ENCODE data around the gene TNS3. TPM values are rescaled to one million over a fixed set of nuclear protein-coding genes. Genes with fewer than 3 reads are reported as not detected.

Gene TNS3
- total and polyA plus RNA-seq, 2 experiments from 2014 or later = 2.7 to 5.7 TPM

DNA sequence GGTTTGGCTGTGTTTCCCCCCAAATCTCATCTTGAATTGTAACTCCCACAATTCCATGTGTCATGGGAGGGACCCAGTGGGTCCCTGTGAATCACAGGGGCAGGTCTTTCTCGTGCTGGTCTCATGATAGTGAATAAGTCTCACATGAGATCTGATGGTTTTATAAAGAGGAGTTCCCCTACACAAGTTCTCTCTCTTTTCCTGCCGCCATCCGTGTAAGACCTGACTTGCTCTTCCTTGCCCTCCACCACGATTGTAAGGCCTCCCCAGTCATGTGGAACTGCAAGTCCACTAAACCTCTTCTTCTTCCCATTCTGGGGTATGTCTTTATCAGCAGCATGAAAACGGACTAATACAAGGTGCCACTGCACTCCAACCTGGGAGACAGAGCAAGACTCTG, 329.2 kb downstream of the TNS3 start:
- TF ChIP-seq, protein P1, sequence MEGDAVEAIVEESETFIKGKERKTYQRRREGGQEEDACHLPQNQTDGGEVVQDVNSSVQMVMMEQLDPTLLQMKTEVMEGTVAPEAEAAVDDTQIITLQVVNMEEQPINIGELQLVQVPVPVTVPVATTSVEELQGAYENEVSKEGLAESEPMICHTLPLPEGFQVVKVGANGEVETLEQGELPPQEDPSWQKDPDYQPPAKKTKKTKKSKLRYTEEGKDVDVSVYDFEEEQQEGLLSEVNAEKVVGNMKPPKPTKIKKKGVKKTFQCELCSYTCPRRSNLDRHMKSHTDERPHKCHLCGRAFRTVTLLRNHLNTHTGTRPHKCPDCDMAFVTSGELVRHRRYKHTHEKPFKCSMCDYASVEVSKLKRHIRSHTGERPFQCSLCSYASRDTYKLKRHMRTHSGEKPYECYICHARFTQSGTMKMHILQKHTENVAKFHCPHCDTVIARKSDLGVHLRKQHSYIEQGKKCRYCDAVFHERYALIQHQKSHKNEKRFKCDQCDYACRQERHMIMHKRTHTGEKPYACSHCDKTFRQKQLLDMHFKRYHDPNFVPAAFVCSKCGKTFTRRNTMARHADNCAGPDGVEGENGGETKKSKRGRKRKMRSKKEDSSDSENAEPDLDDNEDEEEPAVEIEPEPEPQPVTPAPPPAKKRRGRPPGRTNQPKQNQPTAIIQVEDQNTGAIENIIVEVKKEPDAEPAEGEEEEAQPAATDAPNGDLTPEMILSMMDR (IDR thresholded peaks at IDR 0.05; ENCODE audit: low read depth, low read length) = no peak
- Histone ChIP-seq H3K4me1 (ENCODE audit: low read depth) (no peaks in the 10 kb centered on the region), H3K9me3 (ENCODE audit: low read depth) (no peaks in the 10 kb centered on the region), H3K36me3 (no peaks in the 10 kb centered on the region), H3K4me3 (no peak overlapping the region), H3K27me3 (no peaks in the 10 kb centered on the region), H3K27ac (no peak overlapping the region)
- no peak for DNase-seq (ENCODE audit: low read depth in 1 of 2, low spot score in 1 of 2)

DNA sequence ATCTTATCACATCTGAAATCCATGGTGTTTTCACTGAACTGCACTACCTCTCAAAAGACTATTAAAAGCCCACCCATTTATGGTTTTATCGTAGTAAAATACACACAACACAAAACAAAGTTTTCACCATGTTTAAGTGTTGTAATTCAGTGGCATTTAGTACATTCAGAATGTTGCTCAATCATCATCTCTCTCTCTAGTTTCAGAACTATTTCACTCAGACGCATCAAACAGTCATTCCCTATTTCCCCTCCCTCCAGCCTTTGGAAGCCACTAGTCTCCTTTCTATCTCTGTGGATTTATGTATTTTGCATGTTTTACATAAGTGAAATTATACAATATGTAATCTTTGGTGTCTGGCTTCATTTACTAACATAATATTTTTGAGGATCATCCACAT, 332.6 kb downstream of the TNS3 start:
- Histone ChIP-seq H3K36me3 (no peaks in the 10 kb centered on the region), H3K9me3 (ENCODE audit: low read depth) (no peaks in the 10 kb centered on the region), H3K4me1 (ENCODE audit: low read depth) (no peaks in the 10 kb centered on the region), H3K27me3 (no peaks in the 10 kb centered on the region), H3K27ac (no peak overlapping the region), H3K4me3 (no peak overlapping the region)
- TF ChIP-seq, protein P1 (IDR thresholded peaks at IDR 0.05; ENCODE audit: low read depth, low read length) = no peak
- peak in 1 of 2 donors; percentile 39 for DNase-seq (ENCODE audit: low read depth in 1 of 2, low spot score in 1 of 2)

DNA sequence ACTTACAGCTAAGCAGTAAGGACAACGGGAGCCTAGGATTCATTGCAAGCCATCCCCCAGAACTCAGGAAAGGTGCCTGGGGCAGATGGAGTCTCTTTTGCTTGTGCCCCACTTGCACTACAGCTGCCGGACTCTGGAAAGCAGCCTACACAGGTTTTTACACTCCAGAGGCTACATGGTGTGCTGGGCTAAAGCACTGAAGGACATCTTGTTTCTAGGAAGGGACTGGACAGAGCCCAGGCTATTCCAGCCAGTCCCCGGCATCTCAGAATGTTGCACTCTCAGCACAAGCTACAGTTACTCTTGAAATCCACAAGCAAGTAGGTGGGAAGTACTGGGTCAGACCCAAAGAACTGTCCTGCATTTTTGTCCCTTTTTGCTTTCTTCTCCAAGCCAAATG, 333.1 kb downstream of the TNS3 start:
- no peaks in the 10 kb centered on the region for H3K9me3 ChIP-seq (ENCODE audit: low read depth)
- DNase-seq (ENCODE audit: low read depth in 1 of 2, low spot score in 1 of 2) = no peak
- no peaks in the 10 kb centered on the region for H3K27me3 ChIP-seq
- TF ChIP-seq, protein P1 (IDR thresholded peaks at IDR 0.05; ENCODE audit: low read depth, low read length) = no peak
- no peak overlapping the region for H3K27ac ChIP-seq
- H3K36me3 ChIP-seq = no peaks in the 10 kb centered on the region
- no peaks in the 10 kb centered on the region for H3K4me1 ChIP-seq (ENCODE audit: low read depth)
- H3K4me3 ChIP-seq = no peak overlapping the region

DNA sequence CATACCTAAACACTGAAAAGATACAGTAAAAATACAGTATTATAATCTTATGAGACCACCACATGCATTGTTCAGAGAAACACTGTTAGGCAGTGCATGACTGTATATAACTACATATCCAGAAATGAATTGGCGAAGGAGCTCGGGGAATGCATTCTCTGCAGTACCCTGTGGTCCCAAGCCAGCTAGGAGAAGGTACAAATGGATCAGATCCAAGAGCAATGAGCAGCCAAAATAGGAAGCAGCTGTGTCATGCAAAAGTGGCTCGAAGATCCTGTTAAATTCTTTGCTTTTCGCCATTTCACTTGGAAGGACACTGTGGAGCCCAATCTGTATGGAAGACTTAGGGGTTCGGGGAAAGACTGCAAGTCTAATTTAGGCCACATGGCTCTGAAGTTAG, 334.8 kb downstream of the TNS3 start:
- Histone ChIP-seq H3K27me3 (no peaks in the 10 kb centered on the region), H3K4me3 (no peak overlapping the region), H3K27ac (no peak overlapping the region), H3K9me3 (ENCODE audit: low read depth) (no peaks in the 10 kb centered on the region), H3K4me1 (ENCODE audit: low read depth) (no peaks in the 10 kb centered on the region), H3K36me3 (no peaks in the 10 kb centered on the region)
- DNase-seq (ENCODE audit: low read depth in 1 of 2, low spot score in 1 of 2) = no peak
- TF ChIP-seq, protein P1 (IDR thresholded peaks at IDR 0.05; ENCODE audit: low read depth, low read length) = no peak

DNA sequence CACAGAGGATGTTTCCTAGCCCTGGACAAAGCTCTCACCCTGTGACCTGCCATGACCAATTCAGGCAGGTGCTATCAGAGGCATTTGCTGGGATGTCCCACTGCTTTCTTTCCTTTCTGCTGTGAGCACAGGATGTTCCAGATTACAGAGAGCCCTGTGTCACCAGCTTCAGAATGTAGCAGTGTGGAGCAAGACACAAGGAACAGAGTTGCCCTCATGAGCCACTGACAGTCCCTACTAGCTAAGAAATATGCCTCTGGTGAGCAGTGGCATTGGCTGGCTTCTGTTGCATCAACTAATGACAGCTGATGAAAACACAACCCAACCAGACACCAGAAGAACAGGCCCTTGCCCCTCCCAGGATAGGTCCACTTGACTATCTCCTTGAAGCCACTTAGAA, 337.2 kb downstream of the TNS3 start:
- no peaks in the 10 kb centered on the region for H3K27me3 ChIP-seq
- H3K4me1 ChIP-seq (ENCODE audit: low read depth) = no peaks in the 10 kb centered on the region
- TF ChIP-seq, protein P1 (IDR thresholded peaks at IDR 0.05; ENCODE audit: low read depth, low read length) = no peak
- DNase-seq (ENCODE audit: low read depth in 1 of 2, low spot score in 1 of 2) = no peak
- H3K36me3 ChIP-seq = no peaks in the 10 kb centered on the region
- H3K9me3 ChIP-seq (ENCODE audit: low read depth) = no peaks in the 10 kb centered on the region
- no peak overlapping the region for H3K4me3 ChIP-seq
- H3K27ac ChIP-seq = no peak overlapping the region

Data from cardiac muscle cell (in vitro differentiated cells and primary cell).